Neural cell (in vitro differentiated cells): ENCODE measurements around the gene UGT1A6. TPM values are rescaled to one million over a fixed set of nuclear protein-coding genes. Genes with fewer than 3 reads are reported as not detected.

Experiments used
- H2AFZ ChIP-seq: fragments of 200-600, 300-800 bp; sonication (generic), shearing (Covaris generic); 2 replicates; pipeline ENCODE4 v1.6.0; 2014; ENCODE audit warnings: low read depth, mild to moderate bottlenecking, antibody characterized with exemption, low read length, moderate library complexity
- H3F3A ChIP-seq: fragments of 200-600 bp; shearing (Covaris generic); 2 replicates; pipeline ENCODE4 v1.6.1; 2016; ENCODE audit warnings: mild to moderate bottlenecking, moderate library complexity, mixed read lengths, antibody characterized with exemption, low read length; ENCODE audit not compliant: insufficient read depth, poor library complexity, severe bottlenecking
- H3K27ac ChIP-seq: fragments of 200-600, 300-800 bp; sonication (generic), shearing (Covaris generic); 2 replicates; pipeline ENCODE4 v1.5.1; 2014; ENCODE audit warnings: mild to moderate bottlenecking, low read length, moderate library complexity
- H3K27me3 ChIP-seq: fragments of 300-800, 200-600 bp; sonication (generic), shearing (Covaris generic); 2 replicates; pipeline ENCODE4 v1.6.0; 2014; ENCODE audit warnings: mild to moderate bottlenecking, low read depth, low read length, moderate library complexity; ENCODE audit not compliant: insufficient read depth
- H3K36me3 ChIP-seq: fragments of 300-800, 200-600 bp; sonication (generic), shearing (Covaris generic); 2 replicates; pipeline ENCODE4 v1.5.1; 2014; ENCODE audit warnings: mild to moderate bottlenecking, antibody characterized with exemption, low read length, moderate library complexity; ENCODE audit not compliant: insufficient read depth
- H3K4me2 ChIP-seq: fragments of 300-800, 200-600 bp; sonication (generic), shearing (Covaris generic); 2 replicates; pipeline ENCODE4 v1.6.0; 2014; ENCODE audit warnings: mild to moderate bottlenecking, low read length
- H3K4me3 ChIP-seq: fragments of 300-800, 200-600 bp; sonication (generic), shearing (Covaris generic); 2 replicates; pipeline ENCODE4 v1.5.1; 2014; ENCODE audit warnings: mild to moderate bottlenecking, low read length, moderate library complexity
- H3K79me2 ChIP-seq: fragments of 200-600 bp; shearing (Covaris generic); replicated peaks from 2 replicates; pipeline ENCODE4 v1.6.0; 2014; ENCODE audit warnings: mild to moderate bottlenecking, low read length, moderate library complexity; ENCODE audit not compliant: insufficient read depth
- H3K9ac ChIP-seq: fragments of 300-800, 200-600 bp; sonication (generic), shearing (Covaris generic); 2 replicates; pipeline ENCODE4 v1.6.1; 2016; ENCODE audit warnings: mild to moderate bottlenecking, low read length, mixed read lengths
- H3K9me2 ChIP-seq: fragments of 200-600 bp; shearing (Covaris generic); 2 replicates; pipeline ENCODE4 v1.6.1; 2016; ENCODE audit warnings: mild to moderate bottlenecking, low read length, mixed read lengths; ENCODE audit not compliant: insufficient read depth
- H3K9me3 ChIP-seq: fragments of 200-600, 300-800 bp; sonication (generic), shearing (Covaris generic); 2 replicates; pipeline ENCODE4 v1.6.1; 2016; ENCODE audit warnings: mild to moderate bottlenecking, mixed run types, low read length, moderate library complexity, mixed read lengths
- H4K20me1 ChIP-seq: fragments of 200-600 bp; shearing (Covaris generic); 2 replicates; pipeline ENCODE4 v1.6.1; 2016; ENCODE audit warnings: mild to moderate bottlenecking, mixed run types; ENCODE audit not compliant: insufficient read depth
- CTCF ChIP-seq: fragments of 450-650 bp; IDR thresholded peaks from 2 replicates; pipeline ENCODE4 v1.5.1; 2014; ENCODE audit warnings: antibody characterized with exemption, mild to moderate bottlenecking, moderate library complexity; ENCODE audit not compliant: poor library complexity, severe bottlenecking
- EP300 ChIP-seq: fragments of 450-650 bp; conservative IDR thresholded peaks from 2 replicates; pipeline ENCODE4 v1.6.1; 2014; ENCODE audit warnings: antibody characterized with exemption, mild to moderate bottlenecking, moderate library complexity; ENCODE audit not compliant: poor library complexity, severe bottlenecking
- EZH2 ChIP-seq: fragments of 200-600, 300-800 bp; shearing (Covaris generic), sonication (generic); IDR thresholded peaks from 2 replicates; pipeline ENCODE4 v1.6.1; 2014; ENCODE audit warnings: antibody characterized with exemption, low read length, borderline replicate concordance, mild to moderate bottlenecking; ENCODE audit not compliant: insufficient read depth, poor library complexity, severe bottlenecking
- MXI1 ChIP-seq: fragments of 450-650 bp; conservative IDR thresholded peaks from 2 replicates; pipeline ENCODE4 v1.6.1; 2014; ENCODE audit warnings: antibody characterized with exemption, mild to moderate bottlenecking; ENCODE audit not compliant: poor library complexity, severe bottlenecking
- POLR2AphosphoS5 ChIP-seq: IDR thresholded peaks from 2 replicates; pipeline ENCODE4 v1.6.1; 2012
- RAD21 ChIP-seq: fragments of 450-650 bp; conservative IDR thresholded peaks from 2 replicates; pipeline ENCODE4 v1.6.1; 2014; ENCODE audit warnings: antibody characterized with exemption, mild to moderate bottlenecking, moderate library complexity
- REST ChIP-seq: IDR thresholded peaks from 2 replicates; pipeline ENCODE4 v1.6.1; 2012; ENCODE audit warnings: borderline replicate concordance
- SMC3 ChIP-seq: fragments of 450-650 bp; conservative IDR thresholded peaks from 2 replicates; pipeline ENCODE4 v1.6.1; 2014; ENCODE audit warnings: antibody characterized with exemption, mild to moderate bottlenecking, moderate library complexity; ENCODE audit not compliant: poor library complexity
- TAF1 ChIP-seq: IDR thresholded peaks from 2 replicates; pipeline ENCODE4 v1.6.1; 2012; ENCODE audit warnings: low read depth
- polyA plus RNA-seq: library from polyadenylated mRNA; depleted of rRNA; stranded (reverse); fragments of >200 nt; gene quantifications from 2 replicates; pipeline ENCODE4 v1.2.3, GENCODE V29; 2014

The UGT1A6 gene
- polyA plus RNA-seq, 1 donor from 2014 or later: not detected

DNA sequence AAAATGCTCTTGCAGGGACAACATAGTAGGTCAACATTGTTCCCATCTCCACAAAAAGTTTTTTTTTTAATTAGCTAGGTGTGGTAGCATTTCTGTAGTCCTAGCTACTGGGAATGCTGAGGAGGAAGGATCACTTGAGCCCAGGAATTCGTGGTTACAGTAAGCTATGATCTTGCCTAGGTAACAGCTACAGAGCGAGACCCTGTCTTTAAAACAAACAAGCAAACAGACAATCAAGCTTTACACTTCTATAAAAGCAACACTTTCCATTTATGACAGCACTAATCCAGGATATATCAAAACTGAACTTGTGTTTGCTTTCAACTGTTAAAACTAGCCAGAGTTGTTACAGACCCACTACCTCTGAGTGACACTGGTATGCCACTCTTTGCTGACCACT lies 48.2 kb downstream of the UGT1A6 start:
- no peaks in the 10 kb centered on the region for H4K20me1 ChIP-seq
- TF ChIP-seq CTCF: no peak
- TF ChIP-seq SMC3: no peak
- TF ChIP-seq POLR2AphosphoS5: no peak
- TF ChIP-seq EP300: no peak
- no peak for TF ChIP-seq REST
- TF ChIP-seq EZH2: no peak
- no peak for TF ChIP-seq RAD21
- no peak for TF ChIP-seq MXI1
- no peak for TF ChIP-seq TAF1
- H3K79me2 ChIP-seq: no peaks in the 10 kb centered on the region
- H3K4me3 ChIP-seq: no peak overlapping the region
- H3K36me3 ChIP-seq: no peaks in the 10 kb centered on the region
- H3K9me3 ChIP-seq: no peaks in the 10 kb centered on the region
- no peaks in the 10 kb centered on the region for H3K9me2 ChIP-seq
- no peak overlapping the region for H2AFZ ChIP-seq
- H3K27ac ChIP-seq: no peak overlapping the region
- no peaks in the 10 kb centered on the region for H3F3A ChIP-seq
- no peak overlapping the region for H3K9ac ChIP-seq
- no peaks in the 10 kb centered on the region for H3K27me3 ChIP-seq
- no peak overlapping the region for H3K4me2 ChIP-seq

GRCh38 chr2:233743464-233744259 lies 51.0 kb downstream of the UGT1A6 start:
- no peak overlapping the region for H3K4me2 ChIP-seq
- H4K20me1 ChIP-seq: no peaks in the 10 kb centered on the region
- no peak overlapping the region for H3K27ac ChIP-seq
- H3K4me3 ChIP-seq: no peak overlapping the region
- H3K9me2 ChIP-seq: no peaks in the 10 kb centered on the region
- no peak overlapping the region for H3K9ac ChIP-seq
- no peak overlapping the region for H2AFZ ChIP-seq
- no peaks in the 10 kb centered on the region for H3K9me3 ChIP-seq
- no peak for TF ChIP-seq TAF1
- no peak for TF ChIP-seq REST
- TF ChIP-seq CTCF: no peak
- no peak for TF ChIP-seq EZH2
- TF ChIP-seq EP300: no peak
- no peak for TF ChIP-seq MXI1
- H3K36me3 ChIP-seq: no peaks in the 10 kb centered on the region
- H3F3A ChIP-seq: no peaks in the 10 kb centered on the region
- no peaks in the 10 kb centered on the region for H3K27me3 ChIP-seq
- H3K79me2 ChIP-seq: no peaks in the 10 kb centered on the region
